Type B pancreatic cell (in vitro differentiated cells): ENCODE measurements around the gene KRTAP10-4. TPM values are rescaled to one million over a fixed set of nuclear protein-coding genes. Genes with fewer than 3 reads are reported as not detected.
"Not testable (repeated sequence)": the region's sequence is repeated elsewhere in the genome, so short reads cannot be mapped to it uniquely, and the experiment has no call there.

Source experiments
- DNase-seq: peaks from one replicate; pipeline ENCODE4 v3.0.0; 2021; ENCODE audit warnings: mixed read lengths; ENCODE audit not compliant: unreplicated experiment; ENCODE audit errors: extremely low spot score
- H3K27ac Mint-ChIP-seq: 2 replicates; pipeline ENCODE4 v1.8.0; 2021; ENCODE audit warnings: mild to moderate bottlenecking, mixed read lengths
- H3K27me3 Mint-ChIP-seq: 2 replicates; pipeline ENCODE4 v1.8.0; 2021; ENCODE audit warnings: mixed read lengths
- H3K36me3 Mint-ChIP-seq: 2 replicates; pipeline ENCODE4 v1.8.0; 2021; ENCODE audit warnings: mixed read lengths
- H3K4me1 Mint-ChIP-seq: one replicate; pipeline ENCODE4 v1.8.0; 2021; ENCODE audit warnings: mixed read lengths; ENCODE audit not compliant: unreplicated experiment
- H3K4me3 Mint-ChIP-seq: 2 replicates; pipeline ENCODE4 v1.8.0; 2021; ENCODE audit warnings: mild to moderate bottlenecking, mixed read lengths
- H3K9me3 Mint-ChIP-seq: 2 replicates; pipeline ENCODE4 v1.8.0; 2021; ENCODE audit warnings: mixed read lengths
- total RNA-seq: library from RNA; stranded (reverse); gene quantifications from 2 replicates; pipeline ENCODE4 v1.2.1, GENCODE V29; 2021; ENCODE audit warnings: low replicate concordance
- TF ChIP-seq, protein P1 (sequence below): fragments of 200-600 bp; sonication (generic); conservative IDR thresholded peaks from 2 replicates; pipeline ENCODE4 v1.5.0; 2021; ENCODE audit warnings: antibody characterized with exemption, mild to moderate bottlenecking

KRTAP10-4 gene
- total RNA-seq, 1 donor from 2014 or later: not detected

DNA sequence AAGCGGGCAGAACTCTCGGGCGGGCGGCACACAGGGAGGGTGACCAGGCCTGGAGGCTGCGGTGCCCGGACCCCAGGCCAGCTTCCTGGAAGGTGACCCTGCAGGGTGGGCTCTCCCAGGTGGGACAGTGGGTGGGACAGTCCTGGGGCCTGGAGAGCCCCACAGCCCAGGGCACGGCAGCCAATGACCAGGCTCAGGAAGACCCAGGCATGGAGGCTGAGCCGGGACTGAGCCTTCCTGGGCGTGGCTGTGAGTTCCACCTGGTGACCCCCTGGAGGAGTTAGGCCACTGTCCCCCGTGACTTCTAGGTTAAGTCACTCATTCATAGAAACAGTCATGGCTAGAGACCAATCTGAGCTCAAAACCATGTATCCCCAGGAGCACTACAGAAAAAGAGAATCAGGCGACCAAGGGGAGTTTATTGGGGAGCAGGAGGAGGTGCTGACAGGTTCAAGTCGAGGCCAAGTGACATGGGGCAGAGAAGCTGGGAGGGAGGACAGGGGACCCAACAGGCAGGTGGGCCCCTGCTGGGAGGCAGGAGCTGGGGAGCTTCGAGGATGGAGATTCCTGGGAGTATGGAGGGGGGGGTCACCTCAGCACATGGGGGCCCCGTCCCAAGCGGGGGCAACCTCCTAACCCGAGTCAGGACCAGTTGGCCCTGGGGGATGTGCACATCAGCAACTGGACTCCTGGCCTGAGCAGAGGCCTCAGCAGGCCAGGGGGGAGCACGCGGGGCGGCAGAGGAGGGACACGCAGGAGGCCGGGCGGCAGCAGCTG is 5.7 kb downstream of the KRTAP10-4 start:
- no peak overlapping the region for H3K27ac Mint-ChIP-seq
- TF ChIP-seq, protein P1, sequence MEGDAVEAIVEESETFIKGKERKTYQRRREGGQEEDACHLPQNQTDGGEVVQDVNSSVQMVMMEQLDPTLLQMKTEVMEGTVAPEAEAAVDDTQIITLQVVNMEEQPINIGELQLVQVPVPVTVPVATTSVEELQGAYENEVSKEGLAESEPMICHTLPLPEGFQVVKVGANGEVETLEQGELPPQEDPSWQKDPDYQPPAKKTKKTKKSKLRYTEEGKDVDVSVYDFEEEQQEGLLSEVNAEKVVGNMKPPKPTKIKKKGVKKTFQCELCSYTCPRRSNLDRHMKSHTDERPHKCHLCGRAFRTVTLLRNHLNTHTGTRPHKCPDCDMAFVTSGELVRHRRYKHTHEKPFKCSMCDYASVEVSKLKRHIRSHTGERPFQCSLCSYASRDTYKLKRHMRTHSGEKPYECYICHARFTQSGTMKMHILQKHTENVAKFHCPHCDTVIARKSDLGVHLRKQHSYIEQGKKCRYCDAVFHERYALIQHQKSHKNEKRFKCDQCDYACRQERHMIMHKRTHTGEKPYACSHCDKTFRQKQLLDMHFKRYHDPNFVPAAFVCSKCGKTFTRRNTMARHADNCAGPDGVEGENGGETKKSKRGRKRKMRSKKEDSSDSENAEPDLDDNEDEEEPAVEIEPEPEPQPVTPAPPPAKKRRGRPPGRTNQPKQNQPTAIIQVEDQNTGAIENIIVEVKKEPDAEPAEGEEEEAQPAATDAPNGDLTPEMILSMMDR: no peak

DNA sequence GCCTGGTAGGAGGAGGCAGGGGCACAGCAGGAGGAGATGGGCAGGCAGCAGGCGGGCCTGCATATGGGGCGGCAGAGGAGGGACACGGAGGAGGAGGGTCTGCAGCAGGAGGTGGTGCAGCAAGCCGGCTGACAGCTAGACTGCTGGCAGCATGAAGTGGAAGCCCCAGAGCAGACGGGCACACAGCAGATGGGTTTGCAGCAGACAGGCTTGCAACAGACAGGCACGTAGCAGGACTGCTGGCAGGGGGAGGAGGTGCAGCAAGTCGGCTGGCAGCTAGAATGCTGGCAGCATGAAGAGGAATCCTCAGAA is 6.3 kb downstream of the KRTAP10-4 start:
- Mint-ChIP-seq H3K4me3 (no peak overlapping the region), H3K9me3 (no peaks in the 10 kb centered on the region), H3K27me3 (peaks cover 11% of the 10 kb centered on the region), H3K4me1 (peaks cover 6% of the 10 kb centered on the region), H3K27ac (no peak overlapping the region), H3K36me3 (no peaks in the 10 kb centered on the region)
- no peak for DNase-seq
- TF ChIP-seq, protein P1: no peak

More for the DNA sequence above, 5.7 kb downstream of the KRTAP10-4 start:
- H3K36me3 Mint-ChIP-seq: no peaks in the 10 kb centered on the region
- DNase-seq: no peak
- no peak overlapping the region for H3K4me3 Mint-ChIP-seq
- H3K4me1 Mint-ChIP-seq: peaks cover 6% of the 10 kb centered on the region
- H3K9me3 Mint-ChIP-seq: no peaks in the 10 kb centered on the region
- peaks cover 11% of the 10 kb centered on the region for H3K27me3 Mint-ChIP-seq

DNA sequence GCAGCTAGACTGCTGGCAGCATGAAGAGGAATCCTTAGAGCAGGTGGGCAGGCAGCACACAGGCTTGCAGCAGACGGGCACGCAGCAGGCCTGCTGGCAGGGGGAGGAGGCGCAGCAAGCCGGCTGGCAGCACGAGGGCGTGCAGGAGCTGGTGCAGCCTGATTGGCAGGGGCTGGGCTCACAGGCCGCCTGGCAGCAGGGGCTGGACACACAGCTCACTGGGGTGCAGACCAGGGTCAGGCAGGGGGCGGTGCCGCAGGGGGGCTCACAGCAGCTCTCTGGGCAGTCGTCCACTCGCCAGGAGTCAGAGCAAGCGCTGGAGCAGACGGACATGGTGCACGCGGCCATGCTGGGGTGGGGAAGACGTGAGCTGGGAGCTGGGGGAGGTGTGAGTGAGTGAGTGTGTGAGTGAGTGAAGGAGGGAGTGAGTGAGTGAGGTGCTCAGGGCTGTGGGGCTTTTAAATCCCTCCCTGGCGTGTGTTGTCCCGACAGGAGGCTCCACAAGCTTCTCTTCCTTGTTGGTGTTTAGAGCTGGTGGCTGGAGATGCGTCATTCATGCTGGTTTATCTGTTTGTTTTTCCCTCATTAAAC is 6.8 kb downstream of the KRTAP10-4 start, which contains the start of gene KRTAP10-5:
TSS of gene KRTAP10-5 (minus strand) at position 374 of the 591 bp plus-strand sequence. CDS start at position 348, 26 bp downstream.
- H3K4me3 Mint-ChIP-seq, H3K4me1 Mint-ChIP-seq, H3K27ac Mint-ChIP-seq, DNase-seq, H3K9me3 Mint-ChIP-seq, H3K36me3 Mint-ChIP-seq: not testable (repeated sequence)
- H3K27me3 Mint-ChIP-seq: peaks cover 15% of the 10 kb centered on the region

DNA sequence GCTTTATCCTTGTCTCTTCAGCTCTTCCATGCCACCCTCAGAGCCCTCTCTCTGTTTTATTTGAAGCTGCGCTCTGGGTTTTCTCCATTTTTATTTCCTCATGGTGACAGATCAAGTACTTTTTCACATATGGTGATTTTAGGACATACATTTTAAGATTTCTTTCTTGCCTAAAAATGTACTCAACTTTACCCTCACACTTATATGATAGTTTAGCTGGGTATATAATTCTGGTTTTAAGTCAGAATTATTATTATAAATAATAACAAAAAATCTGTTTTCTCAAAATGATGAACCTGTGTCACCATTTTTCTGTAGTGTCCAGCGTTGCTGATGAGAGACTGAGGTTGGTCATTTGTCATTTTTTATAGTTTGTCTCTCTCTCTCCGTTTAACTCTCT is 7.6 kb downstream of the KRTAP10-4 start:
- H3K27ac Mint-ChIP-seq: no peak overlapping the region
- DNase-seq: no peak
- no peak overlapping the region for H3K4me3 Mint-ChIP-seq
- TF ChIP-seq, protein P1: no peak
- peaks cover 6% of the 10 kb centered on the region for H3K4me1 Mint-ChIP-seq
- H3K9me3 Mint-ChIP-seq: no peaks in the 10 kb centered on the region
- H3K36me3 Mint-ChIP-seq: no peaks in the 10 kb centered on the region
- H3K27me3 Mint-ChIP-seq: peaks cover 18% of the 10 kb centered on the region

DNA sequence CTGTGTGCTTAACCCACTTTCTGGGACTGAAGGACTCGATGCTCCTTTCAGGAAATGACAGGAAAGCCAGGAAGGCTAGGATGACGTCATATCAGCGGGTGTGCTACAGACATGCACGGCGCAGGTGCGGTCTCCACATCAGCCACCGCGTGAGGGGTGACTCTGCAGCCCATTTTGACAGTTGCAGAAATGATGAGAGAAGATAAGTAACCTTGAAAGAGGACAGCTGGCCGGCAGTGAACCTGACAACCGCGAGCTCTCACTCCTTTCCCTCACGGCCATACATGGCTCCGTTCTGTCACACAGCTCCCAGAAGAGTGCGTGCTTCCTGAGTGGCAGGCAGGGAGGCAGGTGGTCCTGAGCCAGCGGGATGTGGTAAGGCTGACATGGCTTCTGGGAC is 8.5 kb downstream of the KRTAP10-4 start:
- peaks cover 24% of the 10 kb centered on the region for H3K27me3 Mint-ChIP-seq
- no peaks in the 10 kb centered on the region for H3K36me3 Mint-ChIP-seq
- H3K4me1 Mint-ChIP-seq: peaks cover 6% of the 10 kb centered on the region
- H3K4me3 Mint-ChIP-seq: no peak overlapping the region
- H3K9me3 Mint-ChIP-seq: no peaks in the 10 kb centered on the region
- no peak for DNase-seq
- TF ChIP-seq, protein P1: no peak
- no peak overlapping the region for H3K27ac Mint-ChIP-seq

DNA sequence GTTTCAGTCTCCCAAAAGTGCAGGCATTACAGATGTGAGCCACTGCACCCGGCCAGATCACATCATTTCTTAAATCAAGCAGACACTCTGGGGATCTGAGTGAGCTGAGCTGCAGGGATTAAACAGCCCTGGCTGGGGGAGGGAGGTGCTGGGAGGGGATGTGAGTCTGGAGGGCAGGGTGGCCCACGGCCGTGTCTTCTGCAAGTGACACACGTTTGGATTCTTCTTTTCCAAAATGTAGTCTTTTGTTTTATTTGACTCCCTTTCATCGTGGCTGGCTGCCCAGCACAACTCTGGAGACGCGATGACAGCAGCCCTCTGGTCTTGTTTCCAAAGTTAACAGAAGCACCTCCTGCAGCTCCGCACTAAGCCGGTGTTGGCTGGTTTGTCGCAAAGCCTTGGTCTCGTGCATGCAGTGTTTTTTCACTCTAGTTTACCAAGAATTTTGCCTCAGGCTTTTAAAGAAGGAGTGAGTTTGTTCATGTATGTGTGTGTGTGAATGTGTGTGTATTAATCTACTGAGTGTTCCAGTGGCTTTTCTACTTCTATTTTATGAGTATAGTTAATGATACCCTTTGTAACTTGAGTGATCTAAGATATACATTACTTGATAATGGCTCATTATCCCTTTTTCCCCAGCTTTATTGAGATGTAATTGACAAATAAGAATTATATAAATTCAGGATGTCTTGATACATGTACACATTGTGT is 9.7 kb downstream of the KRTAP10-4 start:
- H3K9me3 Mint-ChIP-seq: no peaks in the 10 kb centered on the region
- TF ChIP-seq, protein P1: no peak
- peaks cover 6% of the 10 kb centered on the region for H3K4me1 Mint-ChIP-seq
- DNase-seq: no peak
- H3K27ac Mint-ChIP-seq: no peak overlapping the region
- no peak overlapping the region for H3K4me3 Mint-ChIP-seq
- H3K36me3 Mint-ChIP-seq: no peaks in the 10 kb centered on the region
- peaks cover 29% of the 10 kb centered on the region for H3K27me3 Mint-ChIP-seq
